GM18498 (cell line): ENCODE results near the gene PTMA.
"Not testable (repeated sequence)": the region's sequence is repeated elsewhere in the genome, so short reads cannot be mapped to it uniquely, and the experiment has no call there.

Experiments used
- ATAC-seq: cut with Tn5 transposase; IDR thresholded peaks from one replicate; pipeline ENCODE4 v1.9.1; 2021; ENCODE audit warnings: mild to moderate bottlenecking, moderate library complexity; ENCODE audit not compliant: unreplicated experiment

PTMA gene

DNA sequence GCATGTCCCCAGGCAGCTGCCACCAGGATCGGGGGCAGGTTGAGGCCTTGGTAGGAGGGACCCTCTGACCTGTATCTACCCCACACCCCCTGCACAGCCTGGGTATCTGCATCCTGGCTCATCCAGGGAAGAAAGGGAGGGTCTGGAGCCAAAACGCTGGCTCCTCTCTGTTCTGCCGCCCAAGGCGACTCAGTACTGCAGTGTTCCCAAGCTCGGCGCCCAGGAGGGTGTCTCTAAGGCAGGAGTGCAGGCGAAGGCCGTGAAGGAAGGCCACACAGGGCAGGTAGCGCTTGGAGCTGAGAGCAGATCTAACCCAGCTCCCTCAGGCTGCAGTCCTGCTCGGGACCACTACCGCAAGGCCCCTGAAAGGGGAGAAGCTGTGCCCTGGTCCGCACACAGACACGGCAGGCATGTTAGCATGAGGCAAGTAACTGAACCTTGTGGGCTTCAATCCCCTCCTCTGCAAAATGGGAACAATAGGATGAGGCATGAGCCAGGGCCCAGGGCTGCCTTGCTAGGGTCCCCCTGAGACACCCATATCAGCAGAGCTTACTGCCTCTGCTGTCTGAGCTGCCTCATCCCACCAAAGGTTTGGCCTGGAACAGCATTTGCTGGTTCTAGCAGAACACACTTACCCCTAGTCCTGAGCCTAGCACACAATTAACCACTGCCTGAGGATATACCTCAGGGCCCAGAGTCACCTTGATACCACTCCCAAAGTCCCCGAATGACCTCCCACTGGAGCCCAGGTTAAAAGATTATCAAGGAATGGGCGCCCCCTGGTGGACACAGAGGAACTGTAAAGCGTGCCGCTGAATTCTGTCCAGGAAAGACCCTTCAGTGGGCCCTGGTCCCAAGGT is 6.5 kb downstream of the PTMA start:
- ATAC-seq, result no peak

DNA sequence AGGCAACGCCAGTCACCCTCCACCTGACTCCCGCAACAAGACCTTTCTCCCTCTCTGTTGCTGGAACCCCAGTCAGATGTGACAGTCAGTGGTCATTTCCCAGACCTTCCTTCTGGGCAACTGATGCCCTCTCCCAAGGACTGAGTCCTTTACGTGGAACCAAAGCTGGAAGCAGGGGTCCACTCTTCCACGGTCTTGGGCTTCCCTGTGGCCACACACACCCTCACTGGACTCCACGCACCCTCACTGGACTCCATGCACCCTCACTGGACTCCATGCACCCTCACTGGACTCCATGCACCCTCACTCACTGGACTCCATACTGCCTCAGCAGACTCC is 7.1 kb downstream of the PTMA start:
- ATAC-seq, result no peak

DNA sequence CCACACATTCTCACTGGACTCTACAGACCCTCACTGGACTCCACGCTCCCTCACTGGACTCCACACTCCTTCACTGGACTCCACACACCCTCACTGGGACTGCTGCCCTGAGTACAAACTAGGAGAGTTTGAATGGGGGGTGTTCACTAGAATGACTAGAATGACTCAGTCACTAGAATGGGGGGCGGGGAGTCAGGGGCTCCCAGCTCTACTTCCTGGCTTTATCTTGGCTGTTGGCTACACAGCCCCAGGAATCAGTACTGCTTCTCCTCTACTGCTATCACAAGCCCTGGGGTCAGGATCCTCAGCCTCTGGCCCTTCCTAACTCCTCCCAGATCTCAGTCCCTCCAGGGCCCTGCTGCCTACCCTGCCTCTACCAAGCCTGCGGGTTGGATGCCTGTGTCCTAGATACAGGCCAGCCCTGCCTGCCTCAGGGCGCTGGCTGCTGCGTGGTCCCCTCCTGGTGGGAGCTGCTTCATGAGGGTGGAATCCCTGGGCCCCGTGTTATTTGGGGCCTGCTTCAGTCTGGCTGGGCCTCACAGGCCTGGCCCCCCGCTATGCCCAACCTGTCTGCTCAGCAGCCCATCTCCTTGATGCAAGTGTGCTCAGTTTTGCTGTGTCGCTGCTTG is 7.8 kb downstream of the PTMA start:
- no peak for ATAC-seq

DNA sequence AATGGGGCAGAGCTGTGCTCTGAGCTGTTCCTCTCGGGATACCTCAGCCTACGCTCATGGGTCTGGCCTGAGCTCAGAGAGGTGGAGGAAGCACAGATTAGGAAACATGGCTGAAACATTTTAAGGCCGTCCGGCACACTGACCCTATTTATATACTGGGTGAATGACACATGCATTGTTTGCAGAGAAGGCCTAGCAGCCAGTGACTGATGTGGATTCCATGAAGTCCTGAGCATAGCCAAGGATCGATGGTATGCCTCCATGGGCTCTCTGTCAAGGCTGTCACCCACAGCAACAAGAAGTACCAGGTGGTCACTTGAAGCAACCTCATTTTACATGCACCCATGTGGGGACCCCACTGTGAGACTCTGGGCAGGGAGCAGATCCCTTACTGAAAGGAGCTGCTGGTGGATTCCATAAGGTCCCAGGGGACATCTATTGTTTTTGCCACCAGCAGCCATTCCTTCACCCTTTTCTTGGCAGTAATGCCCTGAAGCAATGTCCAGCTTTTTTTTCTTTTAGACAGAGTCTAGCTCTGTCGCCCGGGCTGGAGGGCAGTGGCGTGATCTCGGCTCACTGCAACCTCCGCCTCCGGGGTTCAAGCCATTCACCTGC is 8.4 kb downstream of the PTMA start:
- ATAC-seq, result no peak

DNA sequence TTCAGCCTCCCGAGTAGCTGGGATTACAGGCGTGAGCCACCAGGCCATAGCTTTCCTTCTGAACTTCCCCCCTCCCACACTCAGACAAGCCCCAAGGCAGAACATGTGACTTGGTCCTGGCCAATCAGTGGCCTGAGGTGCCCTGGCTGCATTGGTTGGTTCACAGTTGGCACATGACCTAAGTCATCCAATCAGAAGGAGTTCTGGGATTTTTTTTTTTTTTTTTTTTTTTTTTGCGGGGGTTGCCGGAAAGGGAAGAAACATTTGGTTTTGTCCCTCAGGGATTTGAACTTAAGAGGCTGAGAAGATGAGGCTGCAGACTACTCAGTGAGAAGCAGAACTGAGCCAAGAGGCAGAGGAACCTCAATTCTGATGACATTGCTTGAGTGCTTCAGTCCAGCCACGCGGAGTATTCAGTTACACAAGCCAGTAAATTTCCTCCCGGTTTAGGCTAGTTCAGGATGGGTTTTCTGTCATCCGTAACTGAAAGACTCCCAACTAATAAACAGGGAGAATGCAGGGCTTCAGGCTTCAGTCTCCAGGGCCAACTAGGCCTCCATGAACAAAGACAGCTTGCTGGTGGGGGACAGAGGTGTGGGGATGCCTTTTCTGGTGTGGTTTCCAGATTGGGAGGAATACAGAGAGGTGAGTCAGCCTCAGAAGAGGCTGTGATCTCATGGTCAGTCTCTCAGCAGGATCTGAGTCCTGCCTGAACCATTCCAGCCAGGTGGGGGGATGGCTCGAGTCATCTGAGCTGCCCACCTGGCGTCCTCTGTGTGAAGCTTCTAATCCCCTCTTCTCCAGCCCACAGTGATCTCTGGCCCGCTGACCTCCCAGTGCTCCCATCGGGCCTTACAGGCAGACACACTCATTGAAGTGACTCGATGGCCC is 9.2 kb downstream of the PTMA start:
- ATAC-seq, result no peak

DNA sequence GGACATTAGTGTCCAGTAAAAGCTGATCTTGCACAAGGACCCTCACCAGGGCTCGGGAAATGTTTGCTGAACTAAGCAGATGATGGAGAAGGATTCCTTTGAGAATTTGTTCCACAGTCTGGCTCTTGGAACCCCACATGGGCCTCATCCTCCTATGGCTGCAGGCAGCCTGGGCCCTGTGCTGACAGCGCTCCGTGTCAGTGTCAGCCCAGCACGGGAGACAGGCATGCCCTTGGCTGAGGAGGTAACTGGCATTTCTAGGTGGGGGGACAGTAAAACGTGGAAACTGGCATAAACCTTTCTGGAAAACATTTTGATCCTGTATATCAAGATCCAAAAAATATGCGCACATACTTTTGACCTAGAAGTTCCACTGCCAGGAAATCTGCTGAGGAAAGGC is 10.5 kb downstream of the PTMA start:
- ATAC-seq, result no peak

DNA sequence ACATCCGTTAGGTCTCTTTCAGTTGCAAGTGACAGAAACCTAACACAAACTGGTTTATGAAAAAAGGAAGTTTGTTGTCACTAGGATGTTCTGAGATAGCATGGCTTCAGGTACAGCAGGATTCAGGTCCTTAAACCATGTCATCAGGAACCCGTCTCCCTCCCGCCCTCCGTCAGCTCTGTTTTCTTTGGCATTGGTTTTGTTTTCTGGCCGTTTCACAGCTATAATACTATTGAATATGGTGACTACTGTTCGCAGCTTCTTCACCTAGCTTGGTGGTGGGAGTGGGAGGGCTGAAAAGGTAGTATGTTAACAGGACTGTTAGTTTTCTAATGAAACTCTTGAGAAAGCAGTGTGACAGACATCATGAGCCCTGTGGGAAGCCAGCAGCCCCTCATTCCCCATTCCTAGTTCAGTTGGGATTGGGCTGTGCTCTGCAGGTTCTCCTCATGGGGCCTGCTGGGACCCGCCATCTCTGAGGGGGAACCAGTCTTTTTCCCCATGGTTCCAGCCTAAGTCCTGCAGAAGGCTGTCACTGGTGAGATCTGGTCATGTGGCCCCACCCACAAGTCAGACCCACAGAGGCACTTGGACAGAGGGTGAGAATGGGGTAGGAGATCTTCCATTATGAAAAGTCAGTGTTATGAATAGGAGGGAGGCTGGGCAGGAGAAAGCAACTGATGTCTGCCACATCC is 12.1 kb downstream of the PTMA start:
- peak; percentile 25 for ATAC-seq

DNA sequence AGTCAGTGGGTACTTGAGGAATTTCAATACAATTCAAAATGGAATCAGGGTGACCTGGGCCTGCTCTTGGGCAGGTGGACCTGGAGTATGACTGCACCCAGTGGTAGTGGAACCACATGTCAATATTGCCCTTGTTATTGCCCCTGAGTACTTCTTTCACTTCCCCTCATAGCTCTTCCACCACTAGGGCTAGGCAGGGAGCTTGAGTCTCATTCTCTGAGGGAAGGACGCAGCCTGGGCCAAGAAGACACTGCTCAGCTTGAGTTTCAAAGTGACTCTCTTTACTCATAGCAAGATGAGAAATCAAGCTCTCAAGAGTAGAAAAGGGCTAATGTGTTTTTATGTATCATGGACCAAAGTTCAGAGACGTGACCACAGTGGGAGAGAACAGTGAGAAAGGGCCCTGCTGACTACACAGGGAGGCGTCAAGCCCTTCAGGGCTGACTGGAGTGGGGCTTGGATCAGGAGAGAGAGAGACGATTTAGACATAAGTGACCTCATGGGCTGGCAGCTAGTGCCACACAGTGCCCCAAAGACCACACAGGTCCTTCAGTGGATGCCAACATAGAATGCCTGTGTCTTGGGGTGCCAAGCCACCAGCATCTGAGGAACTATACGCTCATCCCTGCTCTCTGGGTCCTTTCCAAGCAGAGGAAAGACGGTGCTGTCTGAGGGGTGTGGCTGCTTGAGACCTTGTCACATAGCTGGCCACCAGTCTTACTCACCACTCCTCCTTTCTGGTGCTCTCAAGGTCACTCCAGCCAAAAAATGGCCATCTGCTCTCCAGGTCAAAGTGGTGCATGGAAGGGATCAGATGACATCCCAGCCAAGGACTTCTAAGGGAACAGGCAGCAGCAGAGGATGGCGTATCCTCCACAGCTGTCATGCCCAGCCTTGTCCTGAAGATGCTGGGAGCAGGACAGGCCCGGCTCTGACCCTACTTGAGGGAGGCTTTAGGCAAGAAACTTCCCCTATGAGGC is 13.0 kb downstream of the PTMA start:
- ATAC-seq, result peak; percentile 76

DNA sequence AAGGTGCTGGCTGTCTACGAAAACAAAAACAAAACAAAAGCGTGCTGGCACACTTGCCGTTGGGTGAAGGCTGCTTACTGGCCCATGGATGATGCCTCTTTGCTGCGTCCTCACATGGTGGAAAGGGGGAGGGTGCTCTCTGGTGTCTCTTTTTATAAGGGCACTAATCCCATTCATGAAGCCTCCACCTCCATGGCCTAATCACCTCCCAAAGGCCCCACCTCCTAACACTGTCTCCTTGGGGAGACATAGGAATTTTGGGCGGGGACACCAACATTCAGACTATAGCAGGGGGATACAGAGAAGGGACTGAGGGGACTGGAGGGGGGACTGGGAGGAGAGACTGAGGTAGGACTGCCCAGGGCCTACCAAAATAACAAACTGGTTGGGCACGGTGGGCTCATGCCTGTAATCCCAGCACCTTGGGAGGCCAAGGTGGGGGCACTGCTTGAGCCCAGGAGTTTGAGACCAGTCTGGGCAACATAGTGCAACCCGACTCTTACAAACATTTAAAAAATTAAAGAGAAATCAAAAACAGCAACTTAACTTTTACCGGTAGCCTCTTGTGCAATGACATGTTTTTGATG is 14.5 kb downstream of the PTMA start:
- ATAC-seq, result no peak

DNA sequence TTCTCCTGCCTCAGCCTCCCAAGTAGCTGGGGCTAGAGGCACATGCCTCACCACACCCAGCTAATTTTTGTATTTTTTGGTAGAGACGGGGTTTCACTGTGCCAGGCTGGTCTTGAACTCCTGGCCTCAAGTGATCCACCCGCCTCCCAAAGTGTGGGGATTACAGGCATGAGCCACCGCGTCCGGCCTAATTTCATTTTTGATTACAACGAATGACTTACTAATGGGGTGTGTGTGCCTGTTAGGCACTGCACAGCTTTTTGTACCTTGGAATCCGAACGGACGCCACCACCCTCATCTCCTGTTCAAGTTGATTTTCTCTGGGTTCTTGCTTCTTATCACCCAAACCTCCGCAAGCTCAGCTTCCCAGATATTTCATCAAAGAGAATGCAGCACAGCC is 17.2 kb downstream of the PTMA start:
- no peak for ATAC-seq

DNA sequence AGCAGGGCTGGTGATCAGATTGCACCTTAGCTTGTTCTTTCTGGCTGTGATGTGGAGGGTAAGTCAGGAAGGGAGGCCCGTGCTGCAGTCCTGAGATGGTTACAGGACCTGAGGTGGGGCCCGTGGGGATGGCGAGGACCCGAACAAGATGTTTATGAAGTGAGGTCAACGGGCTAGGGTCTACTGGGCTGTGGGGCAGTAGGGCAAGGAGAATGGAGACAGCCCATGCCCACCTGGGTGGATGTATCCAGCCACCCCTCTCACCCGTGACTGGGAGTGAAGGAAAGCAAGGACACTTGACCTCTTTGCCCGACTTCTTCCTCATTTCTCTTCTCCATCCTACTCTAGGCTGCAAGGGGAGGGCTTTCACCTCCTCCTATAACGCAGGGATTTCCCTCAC is 18.0 kb downstream of the PTMA start:
- no peak for ATAC-seq

DNA sequence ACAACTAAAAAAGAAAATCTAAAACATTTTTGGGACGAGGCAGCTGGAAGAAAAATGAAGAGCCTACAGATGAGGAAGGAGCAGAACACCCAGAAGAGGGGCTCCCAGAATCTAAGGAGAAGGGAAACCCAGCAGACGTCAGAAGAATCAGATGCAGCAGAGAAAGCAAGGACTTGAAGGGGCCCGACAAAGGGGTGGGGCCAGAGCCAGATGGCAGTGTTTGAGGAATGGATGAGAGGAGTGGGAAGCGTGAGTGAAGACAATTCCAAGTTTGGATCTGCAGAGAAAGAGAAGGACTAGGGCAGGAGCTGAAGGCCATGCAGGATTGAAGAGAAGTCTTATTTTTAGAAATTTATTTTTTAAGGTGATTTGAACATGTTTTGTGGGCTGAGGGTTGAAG is 19.3 kb downstream of the PTMA start:
- ATAC-seq, result no peak

DNA sequence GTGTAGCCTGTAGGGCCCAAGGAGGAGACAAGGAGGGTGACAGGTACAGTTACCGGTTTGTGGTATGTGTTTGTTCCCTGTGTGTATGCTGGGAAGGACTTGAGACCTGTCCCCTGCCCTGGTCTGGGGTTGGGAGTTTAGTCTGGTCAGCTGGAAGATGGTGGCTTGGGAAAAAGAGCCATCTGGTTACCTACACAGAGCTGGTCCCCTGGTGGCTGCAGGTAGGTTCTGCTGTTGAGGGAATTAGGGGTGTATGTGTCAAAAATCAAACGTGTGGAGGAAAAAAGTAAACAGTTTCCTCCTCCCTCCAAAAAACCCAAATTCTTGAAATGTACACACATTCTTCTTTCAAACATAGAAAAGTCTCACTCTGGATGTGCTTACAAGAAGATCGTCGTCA is 24.3 kb downstream of the PTMA start:
- no peak for ATAC-seq

DNA sequence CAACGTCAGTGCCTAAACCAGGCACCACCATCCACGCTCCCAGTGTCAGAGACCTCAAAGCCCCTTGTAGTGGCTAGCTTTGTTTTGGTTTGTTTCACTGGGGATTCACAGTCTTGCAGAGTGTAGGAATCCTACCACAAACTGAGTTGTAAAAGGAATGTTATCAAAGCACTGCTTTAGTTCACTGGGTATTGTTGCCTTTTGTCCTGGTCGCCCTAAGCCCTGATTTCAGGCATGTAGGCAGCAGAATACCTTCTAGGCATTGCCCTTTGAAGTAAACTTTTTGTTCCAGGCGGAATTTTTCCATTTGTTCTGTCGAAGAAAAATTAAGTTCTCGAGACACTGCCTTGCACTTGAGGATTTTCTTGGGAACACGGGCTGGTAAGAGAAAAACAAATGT is 29.4 kb downstream of the PTMA start:
- ATAC-seq, result no peak

DNA sequence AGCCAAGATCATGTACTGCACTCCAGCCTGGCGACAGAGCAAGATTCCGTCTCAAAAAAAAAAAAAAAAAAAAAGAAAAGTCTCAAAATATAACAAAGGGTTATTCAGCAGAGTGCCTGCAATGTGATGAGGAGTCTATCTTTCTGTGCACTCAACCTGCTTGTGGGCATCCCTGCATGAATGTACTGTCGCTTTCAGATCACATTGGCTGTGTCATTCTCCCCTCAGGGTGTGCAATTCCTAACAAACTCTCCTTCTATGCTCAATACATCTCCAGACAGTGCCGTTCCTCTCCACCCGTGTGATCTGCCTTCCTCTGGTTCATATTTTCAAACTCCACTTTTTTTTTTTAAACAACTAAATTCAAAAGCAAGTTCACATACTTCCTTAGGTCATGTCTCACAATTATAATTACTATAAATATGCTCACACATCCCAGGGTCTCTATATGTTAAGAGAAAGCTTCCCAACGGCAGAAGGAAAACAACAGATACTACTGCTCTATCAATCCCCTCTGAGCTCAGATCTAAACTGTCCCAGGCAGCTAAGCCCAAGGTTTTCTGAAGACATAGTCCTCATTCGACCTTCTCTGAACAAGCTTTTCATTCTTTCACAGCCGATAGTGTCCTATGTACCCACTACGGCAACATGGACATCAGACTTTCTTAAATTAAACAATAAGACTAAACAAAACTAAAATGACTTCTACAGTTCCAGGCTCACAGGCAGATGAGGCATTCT is 35.2 kb downstream of the PTMA start:
- no peak for ATAC-seq

DNA sequence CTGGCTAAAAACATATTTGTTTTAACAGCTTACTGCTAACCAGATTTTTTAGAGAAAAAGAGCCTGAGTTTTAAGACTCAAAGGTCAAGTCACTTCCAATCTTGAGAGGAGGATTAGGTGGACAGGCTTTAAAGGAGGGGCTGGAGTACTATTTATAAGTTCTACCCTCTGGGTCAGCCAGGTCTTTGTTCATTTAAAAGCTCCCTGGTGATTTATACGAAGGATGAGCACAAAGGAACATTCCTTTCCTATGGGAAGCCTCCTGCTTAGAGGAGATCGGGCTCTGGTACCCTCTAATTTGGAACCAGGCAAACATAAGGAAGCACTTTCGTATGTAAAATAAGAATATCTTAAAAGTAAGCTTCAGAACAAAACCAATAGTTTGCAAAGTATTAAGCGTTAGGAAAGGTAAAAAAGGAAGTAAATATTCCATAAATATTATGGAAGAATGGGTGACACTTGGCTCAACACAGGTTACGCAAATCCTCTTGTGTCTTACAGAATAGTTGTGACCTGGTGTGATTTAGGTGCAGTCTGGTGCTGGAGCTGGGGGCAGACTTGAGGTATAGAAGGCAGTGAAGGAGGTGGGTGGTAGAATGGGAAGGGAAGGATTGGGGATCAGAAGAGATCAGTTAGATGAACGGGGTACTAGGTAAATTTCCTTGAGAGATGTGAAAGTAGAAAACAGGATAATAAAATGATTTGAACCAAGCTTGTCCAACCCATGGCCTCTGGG is 37.1 kb downstream of the PTMA start:
- ATAC-seq, result no peak

DNA sequence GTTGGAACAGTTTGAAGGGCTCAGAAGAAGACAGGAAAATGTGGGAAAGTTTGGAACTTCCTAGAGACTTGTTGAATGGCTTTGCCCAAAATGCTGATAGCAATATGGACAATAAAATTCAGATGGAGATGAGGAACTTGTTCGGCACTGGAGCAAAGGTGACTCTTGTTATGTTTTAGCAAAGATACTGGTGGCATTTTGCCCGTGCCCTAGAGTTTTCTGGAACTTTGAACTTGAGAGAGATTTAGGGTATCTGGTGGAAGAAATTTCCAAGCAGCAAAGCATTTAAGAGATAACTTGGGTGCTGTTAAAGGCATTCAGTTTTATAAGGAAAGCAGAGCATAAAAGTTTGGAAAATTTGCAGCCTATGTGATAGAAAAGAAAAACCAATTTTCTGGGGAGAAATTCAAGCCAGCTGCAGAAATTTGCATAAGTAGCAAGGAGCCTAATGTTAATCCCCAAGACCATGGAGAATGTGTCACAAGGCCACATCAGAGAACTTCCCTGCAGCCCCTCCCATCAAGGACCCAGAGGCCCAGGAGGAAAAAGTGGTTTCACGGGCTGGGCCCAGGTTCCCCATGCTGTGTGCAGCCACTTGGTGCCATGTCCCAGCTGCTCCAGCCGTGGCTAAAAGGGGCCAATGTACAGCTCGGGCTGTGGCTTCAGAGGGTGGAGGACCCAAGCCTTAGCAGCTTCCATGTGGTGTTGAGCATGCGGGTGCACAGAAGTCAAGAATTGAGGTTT is 40.0 kb downstream of the PTMA start:
- not testable (repeated sequence) for ATAC-seq
